ENCODE measurements around the gene PTCHD1.

DNA sequence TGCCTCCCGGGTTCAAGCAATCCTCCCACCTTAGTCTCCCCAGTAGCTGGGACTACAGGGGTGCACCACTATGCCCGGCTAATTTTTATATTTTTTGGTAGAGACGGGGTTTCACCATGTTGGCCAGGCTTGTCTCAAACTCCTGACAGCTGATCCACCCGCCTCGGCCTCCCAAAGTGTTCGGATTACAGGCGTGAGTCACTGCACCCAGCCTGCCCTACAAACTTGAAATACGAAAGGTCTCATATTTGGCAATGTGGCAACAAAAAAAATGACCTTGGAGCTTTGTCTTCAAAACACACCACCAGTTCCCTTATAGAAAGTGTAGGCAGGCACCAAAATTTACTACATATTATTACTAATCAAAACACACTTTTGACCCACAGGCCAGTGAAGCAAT is 22.9 kb upstream of the PTCHD1 start:
- TF ChIP-seq SP1 (IDR thresholded peaks at IDR 0.05) (no peak), SP1 (CRISPR knock-in tag; IDR thresholded peaks at IDR 0.05) (no peak), ZNF407 (CRISPR knock-in tag; IDR thresholded peaks at IDR 0.05; ENCODE audit: not compliant biosample characterization) (no peak), RELA (CRISPR knock-in tag; IDR thresholded peaks at IDR 0.05) (no peak), CTCF (CRISPR knock-in tag; IDR thresholded peaks at IDR 0.05) (no peak), MAX (IDR thresholded peaks at IDR 0.05) (no peak), TEAD2 (CRISPR knock-in tag; IDR thresholded peaks at IDR 0.05) (no peak), NCOR1 (IDR thresholded peaks at IDR 0.05; ENCODE audit: borderline replicate concordance, low read length) (no peak), TCF7L2 (IDR thresholded peaks at IDR 0.05; ENCODE audit: low read depth, low read length) (no peak)
- TF ChIP-seq, protein P1, sequence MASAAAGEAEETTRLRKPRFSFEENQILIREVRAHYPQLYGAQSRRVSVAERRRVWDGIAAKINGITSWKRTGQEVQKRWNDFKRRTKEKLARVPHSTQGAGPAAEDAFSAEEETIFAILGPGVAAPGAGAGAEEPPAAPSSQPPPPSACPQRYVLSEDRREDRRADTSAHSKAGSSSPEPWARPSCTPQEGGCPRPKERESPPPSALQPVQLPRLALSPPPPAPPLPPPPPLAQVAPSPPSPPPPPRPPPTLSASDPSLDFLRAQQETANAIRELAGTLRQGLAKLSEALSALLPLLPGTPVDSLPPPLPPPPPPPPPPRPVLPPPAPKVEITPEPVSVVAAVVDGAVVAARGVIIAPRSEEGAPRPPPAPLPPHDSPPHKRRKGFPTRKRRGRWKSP (CRISPR knock-in tag; IDR thresholded peaks at IDR 0.05) = no peak
- TF ChIP-seq, protein P2, sequence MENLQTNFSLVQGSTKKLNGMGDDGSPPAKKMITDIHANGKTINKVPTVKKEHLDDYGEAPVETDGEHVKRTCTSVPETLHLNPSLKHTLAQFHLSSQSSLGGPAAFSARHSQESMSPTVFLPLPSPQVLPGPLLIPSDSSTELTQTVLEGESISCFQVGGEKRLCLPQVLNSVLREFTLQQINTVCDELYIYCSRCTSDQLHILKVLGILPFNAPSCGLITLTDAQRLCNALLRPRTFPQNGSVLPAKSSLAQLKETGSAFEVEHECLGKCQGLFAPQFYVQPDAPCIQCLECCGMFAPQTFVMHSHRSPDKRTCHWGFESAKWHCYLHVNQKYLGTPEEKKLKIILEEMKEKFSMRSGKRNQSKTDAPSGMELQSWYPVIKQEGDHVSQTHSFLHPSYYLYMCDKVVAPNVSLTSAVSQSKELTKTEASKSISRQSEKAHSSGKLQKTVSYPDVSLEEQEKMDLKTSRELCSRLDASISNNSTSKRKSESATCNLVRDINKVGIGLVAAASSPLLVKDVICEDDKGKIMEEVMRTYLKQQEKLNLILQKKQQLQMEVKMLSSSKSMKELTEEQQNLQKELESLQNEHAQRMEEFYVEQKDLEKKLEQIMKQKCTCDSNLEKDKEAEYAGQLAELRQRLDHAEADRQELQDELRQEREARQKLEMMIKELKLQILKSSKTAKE (CRISPR knock-in tag; IDR thresholded peaks at IDR 0.05; ENCODE audit: borderline replicate concordance) = no peak
